ENCODE measurements around the gene GALNT7.

GALNT7 gene

GRCh38 chr4:173161311-173161710, 7.3 kb upstream of the GALNT7 start:
- H3K4me3 ChIP-seq (ENCODE audit: insufficient read depth, low read length, poor library complexity, severe bottlenecking), result no peak overlapping the region
- H3K9me2 ChIP-seq (replicated peaks; ENCODE audit: insufficient read depth, low read length), result no peaks in the 10 kb centered on the region
- H3K4me2 ChIP-seq (ENCODE audit: low read depth, low read length, poor library complexity, severe bottlenecking), result no peak overlapping the region
- H2AFZ ChIP-seq (ENCODE audit: low read depth, low read length, severe bottlenecking), result no peak overlapping the region
- no peaks in the 10 kb centered on the region for H3K9me3 ChIP-seq (ENCODE audit: insufficient read depth, low read length)
- H4K20me1 ChIP-seq (ENCODE audit: low read depth, low read length), result no peaks in the 10 kb centered on the region
- 0 out of 2 replicates have a peak, but pooled peaks cover 2% of the 10 kb centered on the region for H3F3A ChIP-seq (ENCODE audit: insufficient read depth)
- H3K9ac ChIP-seq (ENCODE audit: low read length), result no peak overlapping the region
- H3K79me2 ChIP-seq (ENCODE audit: insufficient read depth, low read length), result no peaks in the 10 kb centered on the region
- TF ChIP-seq EZH2phosphoT487 (conservative IDR thresholded peaks at IDR 0.05; ENCODE audit: low read length) (no peak), CTCF (IDR thresholded peaks at IDR 0.05; ENCODE audit: insufficient read depth, low read length, poor library complexity, severe bottlenecking) (no peak)
- no peak overlapping the region for H3K27ac ChIP-seq (ENCODE audit: low read depth, low read length)
- H3K36me3 ChIP-seq (ENCODE audit: low read length), result no peaks in the 10 kb centered on the region
- H3K27me3 ChIP-seq (ENCODE audit: low read length), result no peaks in the 10 kb centered on the region

- Histone ChIP-seq H3K79me2 (ENCODE audit: insufficient read depth, low read length) (peaks cover 6% of the 10 kb centered on the region; the same call in 1 of the 2 replicates), H3K4me2 (ENCODE audit: low read depth, low read length, poor library complexity, severe bottlenecking) (no peak overlapping the region), H2AFZ (ENCODE audit: low read depth, low read length, severe bottlenecking) (no peak overlapping the region), H3K9me3 (ENCODE audit: insufficient read depth, low read length) (no peaks in the 10 kb centered on the region), H3K27ac (ENCODE audit: low read depth, low read length) (no peak overlapping the region), H3K27me3 (ENCODE audit: low read length) (no peaks in the 10 kb centered on the region), H4K20me1 (ENCODE audit: low read depth, low read length) (peaks cover 3% of the 10 kb centered on the region; the same call in 1 of the 2 replicates), H3K4me3 (ENCODE audit: insufficient read depth, low read length, poor library complexity, severe bottlenecking) (no peak overlapping the region), H3K36me3 (ENCODE audit: low read length) (no peaks in the 10 kb centered on the region), H3K9me2 (replicated peaks; ENCODE audit: insufficient read depth, low read length) (no peaks in the 10 kb centered on the region), H3F3A (ENCODE audit: insufficient read depth) (peaks cover 21% of the 10 kb centered on the region; the same call in 1 of the 2 replicates), H3K9ac (ENCODE audit: low read length) (no peak overlapping the region)
- no peak for TF ChIP-seq EZH2phosphoT487 (conservative IDR thresholded peaks at IDR 0.05; ENCODE audit: low read length)
Observed at GRCh38 chr4:173165706-173166105, 2.9 kb upstream of the GALNT7 start.

GRCh38 chr4:173166491-173166890, 2.1 kb upstream of the GALNT7 start:
- peak overlapping the region; percentile 3 for H3K4me2 ChIP-seq (ENCODE audit: low read depth, low read length, poor library complexity, severe bottlenecking)

More at GRCh38 chr4:173166491-173166890, 2.1 kb upstream of the GALNT7 start:
- Histone ChIP-seq H3K27ac (ENCODE audit: low read depth, low read length) (no peak overlapping the region), H3K9me3 (ENCODE audit: insufficient read depth, low read length) (no peaks in the 10 kb centered on the region), H3K9me2 (replicated peaks; ENCODE audit: insufficient read depth, low read length) (no peaks in the 10 kb centered on the region), H2AFZ (ENCODE audit: low read depth, low read length, severe bottlenecking) (no peak overlapping the region), H4K20me1 (ENCODE audit: low read depth, low read length) (peaks cover 7% of the 10 kb centered on the region), H3F3A (ENCODE audit: insufficient read depth) (peaks cover 27% of the 10 kb centered on the region; the same call in 1 of the 2 replicates), H3K4me3 (ENCODE audit: insufficient read depth, low read length, poor library complexity, severe bottlenecking) (no peak overlapping the region), H3K27me3 (ENCODE audit: low read length) (no peaks in the 10 kb centered on the region), H3K36me3 (ENCODE audit: low read length) (no peaks in the 10 kb centered on the region), H3K79me2 (ENCODE audit: insufficient read depth, low read length) (peaks cover 14% of the 10 kb centered on the region; the same call in 1 of the 2 replicates), H3K9ac (ENCODE audit: low read length) (no peak overlapping the region)
- no peak for TF ChIP-seq EZH2phosphoT487 (conservative IDR thresholded peaks at IDR 0.05; ENCODE audit: low read length)
- TF ChIP-seq CTCF (IDR thresholded peaks at IDR 0.05; ENCODE audit: insufficient read depth, low read length, poor library complexity, severe bottlenecking), result no peak

Measured in SU-DHL-6 (cell line).